ENCODE data around the gene RAB6D. TPM values are rescaled to one million over a fixed set of nuclear protein-coding genes. Genes with fewer than 3 reads are reported as not detected.
"Not testable (repeated sequence)": the region's sequence is repeated elsewhere in the genome, so short reads cannot be mapped to it uniquely, and the experiment has no call there.

The RAB6D gene
- total RNA-seq, 1 experiment from 2014 or later: not detected

DNA sequence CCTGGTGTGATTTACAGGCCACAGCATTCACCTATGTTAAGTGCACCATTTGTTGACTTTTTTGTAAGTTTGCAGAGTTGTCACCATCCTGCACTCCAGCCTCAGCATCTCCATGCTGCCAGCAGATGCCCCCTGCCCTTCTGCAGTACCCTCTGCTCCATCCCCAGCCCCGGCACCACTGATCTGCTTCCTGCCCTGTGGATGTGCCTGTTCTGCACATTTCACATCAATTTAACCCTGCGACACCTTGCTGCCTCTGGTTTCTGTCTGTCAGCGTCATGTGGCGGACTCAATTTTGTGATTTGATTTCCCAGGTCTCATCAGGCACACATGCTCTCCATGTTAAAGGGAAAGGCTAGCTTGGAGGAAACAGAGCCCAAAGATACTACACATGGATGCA lies 36.5 kb upstream of the RAB6D start:
- H3K27ac ChIP-seq (ENCODE audit: low read length); H3K9me3 ChIP-seq (ENCODE audit: low read length); H2AFZ ChIP-seq (ENCODE audit: low read length); H3K27me3 ChIP-seq (ENCODE audit: low read length); DNase-seq; H3K79me2 ChIP-seq (ENCODE audit: low read length); H4K20me1 ChIP-seq (ENCODE audit: insufficient read depth, low read depth, low read length); H3K9me2 ChIP-seq (replicated peaks; ENCODE audit: insufficient read depth, low read length); H3K4me2 ChIP-seq (ENCODE audit: low read depth, low read length, poor library complexity, severe bottlenecking); H3K4me1 ChIP-seq (ENCODE audit: low read length); H3K9ac ChIP-seq (ENCODE audit: low read length); H3K36me3 ChIP-seq (ENCODE audit: insufficient read depth, low read length); H3K4me3 ChIP-seq (ENCODE audit: low read length): not testable (repeated sequence)

DNA sequence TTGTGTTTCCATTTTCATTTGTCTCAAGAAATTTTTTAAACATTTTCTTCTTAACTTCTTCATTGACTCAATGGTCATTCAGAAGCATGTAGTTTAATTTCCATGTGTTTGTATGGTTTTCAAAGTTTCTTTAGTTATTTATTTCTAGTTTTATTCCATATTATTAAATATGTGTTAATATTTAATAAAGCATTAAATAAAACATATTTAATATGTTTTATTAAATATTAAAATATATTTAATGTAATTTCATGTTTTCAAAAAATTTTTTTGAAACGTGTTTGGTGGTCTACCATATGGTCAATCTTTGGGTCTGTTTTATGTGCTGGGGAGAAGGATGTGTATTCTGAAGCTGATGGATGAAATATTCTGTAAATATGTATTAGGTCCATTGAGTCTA lies 32.2 kb upstream of the RAB6D start:
- H3K4me3 ChIP-seq (ENCODE audit: low read length); DNase-seq; H3K27ac ChIP-seq (ENCODE audit: low read length); H3K9ac ChIP-seq (ENCODE audit: low read length); H3K9me2 ChIP-seq (replicated peaks; ENCODE audit: insufficient read depth, low read length); H3K9me3 ChIP-seq (ENCODE audit: low read length); H3K4me1 ChIP-seq (ENCODE audit: low read length); H4K20me1 ChIP-seq (ENCODE audit: insufficient read depth, low read depth, low read length); H2AFZ ChIP-seq (ENCODE audit: low read length); H3K4me2 ChIP-seq (ENCODE audit: low read depth, low read length, poor library complexity, severe bottlenecking); H3K27me3 ChIP-seq (ENCODE audit: low read length); H3K36me3 ChIP-seq (ENCODE audit: insufficient read depth, low read length); H3K79me2 ChIP-seq (ENCODE audit: low read length): not testable (repeated sequence)

DNA sequence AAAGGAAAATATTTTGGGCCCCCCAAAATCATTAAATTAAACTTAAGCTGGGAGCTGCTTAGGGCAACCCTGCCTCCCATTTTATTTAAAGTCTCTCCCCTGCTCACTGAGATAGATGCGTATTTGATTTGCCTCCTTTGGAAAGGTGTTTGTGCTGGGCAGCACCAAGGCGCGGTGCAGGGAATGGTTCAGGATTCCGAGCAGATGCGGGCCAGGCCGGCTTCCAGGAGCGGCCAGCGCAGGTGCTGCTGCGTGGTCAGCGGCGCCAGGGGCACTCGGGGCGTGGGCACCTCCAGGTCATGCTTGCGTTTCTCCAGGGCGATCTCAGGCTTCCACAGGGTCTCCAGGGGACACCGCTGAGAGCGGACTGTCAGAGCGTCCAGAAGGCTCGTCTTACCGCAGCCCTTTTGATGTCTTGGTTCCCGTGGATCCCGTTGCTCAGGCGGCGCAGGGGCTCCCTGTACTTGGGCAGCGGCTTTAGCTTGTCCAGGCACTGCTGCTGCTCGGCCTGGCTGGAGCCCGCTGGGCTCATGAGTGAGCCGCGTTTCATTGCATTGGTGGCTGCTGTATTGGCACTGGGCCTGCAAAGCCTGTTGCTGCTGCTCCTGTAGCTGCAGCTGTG lies 31.2 kb upstream of the RAB6D start:
- H3K4me3 ChIP-seq (ENCODE audit: low read length); H2AFZ ChIP-seq (ENCODE audit: low read length); H3K4me2 ChIP-seq (ENCODE audit: low read depth, low read length, poor library complexity, severe bottlenecking): not testable (repeated sequence)

DNA sequence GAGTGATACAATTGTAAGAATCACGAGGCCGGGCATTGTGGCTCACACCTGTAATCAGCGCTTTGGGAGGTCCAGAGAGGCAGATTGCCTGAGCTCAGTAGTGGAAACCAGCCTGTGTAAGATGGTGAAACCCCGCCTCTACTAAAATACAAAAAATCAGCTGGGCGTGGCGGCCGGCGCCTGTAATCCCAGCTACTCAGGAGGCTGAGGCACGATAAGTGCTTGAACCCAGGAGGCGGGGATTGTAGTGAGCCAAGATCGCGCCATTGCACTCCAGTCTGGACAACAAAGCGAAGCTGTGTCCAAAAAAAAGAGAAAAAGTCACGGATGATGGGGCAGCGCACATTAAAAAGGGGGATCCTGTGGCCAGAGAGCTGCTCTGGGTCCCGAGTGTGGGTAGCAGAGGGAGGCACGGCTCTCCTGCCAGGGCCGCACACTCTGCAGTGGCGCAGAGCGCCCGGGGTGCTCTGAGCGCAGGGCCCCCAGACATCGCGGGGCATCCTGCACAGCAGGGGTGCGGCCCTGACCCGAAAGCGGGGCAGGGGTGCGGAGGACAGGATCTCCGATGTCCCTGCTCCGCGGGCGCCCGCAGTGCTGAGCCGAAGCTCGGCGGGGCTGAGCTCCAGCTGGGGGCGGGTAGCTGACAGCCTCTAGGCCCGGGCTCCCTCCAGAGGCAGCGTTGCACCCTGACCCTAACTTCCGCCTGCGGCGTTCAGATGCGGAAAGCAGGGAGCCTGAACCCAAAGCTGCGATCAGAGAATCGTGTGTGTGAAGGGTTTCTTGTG lies 30.4 kb upstream of the RAB6D start:
- Histone ChIP-seq H3K36me3 (ENCODE audit: insufficient read depth, low read length) (no peaks in the 10 kb centered on the region), H3K27ac (ENCODE audit: low read length) (no peak overlapping the region), H2AFZ (ENCODE audit: low read length) (no peak overlapping the region), H3K4me2 (ENCODE audit: low read depth, low read length, poor library complexity, severe bottlenecking) (no peak overlapping the region), H3K4me3 (ENCODE audit: low read length) (no peak overlapping the region), H3K4me1 (ENCODE audit: low read length) (no peaks in the 10 kb centered on the region), H4K20me1 (ENCODE audit: insufficient read depth, low read depth, low read length) (no peaks in the 10 kb centered on the region), H3K9me3 (ENCODE audit: low read length) (no peaks in the 10 kb centered on the region), H3K27me3 (ENCODE audit: low read length) (no peaks in the 10 kb centered on the region), H3K9ac (ENCODE audit: low read length) (no peak overlapping the region), H3K79me2 (ENCODE audit: low read length) (no peaks in the 10 kb centered on the region), H3K9me2 (replicated peaks; ENCODE audit: insufficient read depth, low read length) (no peaks in the 10 kb centered on the region)
- no peak for DNase-seq

More for the DNA sequence above, 31.2 kb upstream of the RAB6D start:
- not testable (repeated sequence) for H3K9ac ChIP-seq (ENCODE audit: low read length); H3K9me2 ChIP-seq (replicated peaks; ENCODE audit: insufficient read depth, low read length); H3K36me3 ChIP-seq (ENCODE audit: insufficient read depth, low read length); H3K27ac ChIP-seq (ENCODE audit: low read length); H3K79me2 ChIP-seq (ENCODE audit: low read length); H3K27me3 ChIP-seq (ENCODE audit: low read length); H3K4me1 ChIP-seq (ENCODE audit: low read length); H3K9me3 ChIP-seq (ENCODE audit: low read length); H4K20me1 ChIP-seq (ENCODE audit: insufficient read depth, low read depth, low read length); DNase-seq

DNA sequence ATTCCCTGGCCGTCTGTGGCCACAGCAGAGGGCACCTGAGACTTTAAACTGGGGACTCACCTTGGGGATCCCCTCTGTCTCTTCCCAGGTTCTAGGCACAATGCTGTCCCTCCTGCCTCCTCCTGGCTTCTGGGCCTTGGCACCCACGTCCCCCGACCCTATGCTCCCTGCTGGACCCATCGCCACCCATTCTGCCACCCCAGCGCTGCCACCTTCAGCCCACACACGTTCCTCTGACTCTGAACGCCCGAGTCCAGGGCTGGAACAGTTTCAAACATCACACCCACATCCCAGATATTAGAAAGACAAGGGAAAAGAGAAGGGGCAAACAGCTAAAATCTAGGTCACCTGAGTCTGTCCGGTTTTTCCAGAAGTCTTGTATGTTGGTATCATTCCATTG lies 28.0 kb upstream of the RAB6D start:
- H3K27me3 ChIP-seq (ENCODE audit: low read length); H3K4me2 ChIP-seq (ENCODE audit: low read depth, low read length, poor library complexity, severe bottlenecking); H4K20me1 ChIP-seq (ENCODE audit: insufficient read depth, low read depth, low read length); H3K9me2 ChIP-seq (replicated peaks; ENCODE audit: insufficient read depth, low read length); H3K27ac ChIP-seq (ENCODE audit: low read length); H3K9me3 ChIP-seq (ENCODE audit: low read length); H2AFZ ChIP-seq (ENCODE audit: low read length); H3K79me2 ChIP-seq (ENCODE audit: low read length); H3K4me1 ChIP-seq (ENCODE audit: low read length); H3K9ac ChIP-seq (ENCODE audit: low read length); H3K36me3 ChIP-seq (ENCODE audit: insufficient read depth, low read length); DNase-seq; H3K4me3 ChIP-seq (ENCODE audit: low read length): not testable (repeated sequence)

DNA sequence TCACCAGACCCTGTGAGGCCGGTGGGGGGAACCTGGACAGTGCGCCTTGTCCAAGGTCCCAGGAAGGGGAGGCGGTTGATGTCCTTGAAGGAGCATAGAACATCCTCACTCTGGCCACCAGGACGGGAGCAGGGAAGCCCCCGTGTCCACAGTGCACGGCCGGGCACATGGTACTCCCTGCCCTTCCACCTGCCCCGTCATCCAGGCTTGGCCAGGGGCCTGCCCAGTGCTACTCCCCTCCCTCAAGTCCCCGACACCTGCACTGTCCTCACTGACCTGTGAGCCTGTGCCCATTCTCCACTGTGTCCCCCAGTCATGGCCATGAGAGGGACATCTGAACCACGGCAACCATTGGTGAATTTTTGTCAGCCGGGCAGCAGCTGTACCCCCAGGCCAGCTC lies 27.5 kb upstream of the RAB6D start:
- not testable (repeated sequence) for H3K36me3 ChIP-seq (ENCODE audit: insufficient read depth, low read length); H3K27ac ChIP-seq (ENCODE audit: low read length); H3K9me2 ChIP-seq (replicated peaks; ENCODE audit: insufficient read depth, low read length); H3K79me2 ChIP-seq (ENCODE audit: low read length); H4K20me1 ChIP-seq (ENCODE audit: insufficient read depth, low read depth, low read length); H3K4me3 ChIP-seq (ENCODE audit: low read length); H2AFZ ChIP-seq (ENCODE audit: low read length); DNase-seq; H3K9me3 ChIP-seq (ENCODE audit: low read length); H3K9ac ChIP-seq (ENCODE audit: low read length); H3K4me2 ChIP-seq (ENCODE audit: low read depth, low read length, poor library complexity, severe bottlenecking); H3K27me3 ChIP-seq (ENCODE audit: low read length); H3K4me1 ChIP-seq (ENCODE audit: low read length)

DNA sequence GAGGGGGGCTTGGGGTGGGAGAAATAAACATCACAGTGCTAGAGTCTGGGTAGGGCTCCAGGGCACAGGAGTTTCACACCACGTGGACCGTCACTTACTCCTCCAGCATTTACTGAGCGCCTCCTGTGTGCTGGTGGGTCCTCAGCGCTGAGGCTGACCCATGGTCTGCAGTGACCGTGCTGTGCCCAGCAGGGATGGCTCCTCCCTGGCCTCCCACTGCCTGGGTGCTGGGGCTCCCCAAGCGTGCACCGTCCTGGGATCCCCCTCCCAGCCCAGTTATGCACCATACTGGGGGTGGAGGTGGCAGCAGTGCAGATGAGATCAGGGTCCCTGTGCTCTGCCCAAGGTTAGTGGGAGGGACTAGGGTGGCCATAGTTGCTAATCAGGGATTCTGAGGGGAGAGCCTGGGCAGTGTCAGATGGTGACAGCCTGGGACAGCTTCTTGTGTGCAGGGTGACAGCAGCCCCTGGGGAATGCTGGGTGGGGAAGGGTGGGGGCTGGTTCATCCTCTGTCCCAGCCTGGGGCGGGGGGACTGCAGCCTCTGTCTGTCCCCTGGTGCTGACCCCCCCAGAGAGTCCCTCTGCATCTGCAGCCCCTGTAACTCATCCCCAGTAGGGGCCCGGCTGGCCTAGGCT lies 26.6 kb upstream of the RAB6D start:
- not testable (repeated sequence) for H3K4me2 ChIP-seq (ENCODE audit: low read depth, low read length, poor library complexity, severe bottlenecking); H3K4me1 ChIP-seq (ENCODE audit: low read length); H4K20me1 ChIP-seq (ENCODE audit: insufficient read depth, low read depth, low read length); H3K9me3 ChIP-seq (ENCODE audit: low read length); H3K79me2 ChIP-seq (ENCODE audit: low read length); H3K27ac ChIP-seq (ENCODE audit: low read length); H3K27me3 ChIP-seq (ENCODE audit: low read length); H3K36me3 ChIP-seq (ENCODE audit: insufficient read depth, low read length); H3K9me2 ChIP-seq (replicated peaks; ENCODE audit: insufficient read depth, low read length); H3K9ac ChIP-seq (ENCODE audit: low read length); H3K4me3 ChIP-seq (ENCODE audit: low read length); H2AFZ ChIP-seq (ENCODE audit: low read length); DNase-seq

DNA sequence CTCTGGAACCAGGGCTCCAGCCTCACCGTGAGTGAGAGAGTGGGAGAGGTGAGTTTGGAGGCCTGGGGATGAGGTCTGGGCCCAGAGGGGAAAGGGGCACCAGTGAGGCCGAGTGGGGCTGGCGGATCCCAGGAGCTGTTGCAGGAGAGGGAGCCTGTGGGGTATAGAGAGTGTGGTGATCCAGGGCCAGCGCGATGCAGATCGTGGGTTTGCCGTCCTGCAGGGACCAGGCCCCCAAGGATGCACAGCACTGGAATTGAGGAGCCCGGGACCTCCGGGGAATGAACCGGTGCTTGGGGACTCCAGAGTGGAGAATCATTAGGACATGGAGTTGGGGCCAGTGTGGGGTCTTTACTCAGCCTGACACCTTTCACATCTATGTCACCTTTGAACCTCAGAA lies 25.7 kb upstream of the RAB6D start:
- no peaks in the 10 kb centered on the region for H3K9me2 ChIP-seq (replicated peaks; ENCODE audit: insufficient read depth, low read length)
- H3K36me3 ChIP-seq (ENCODE audit: insufficient read depth, low read length): no peaks in the 10 kb centered on the region
- H3K4me1 ChIP-seq (ENCODE audit: low read length): no peaks in the 10 kb centered on the region
- H2AFZ ChIP-seq (ENCODE audit: low read length): no peak overlapping the region
- H3K79me2 ChIP-seq (ENCODE audit: low read length): no peaks in the 10 kb centered on the region
- H3K27me3 ChIP-seq (ENCODE audit: low read length): no peaks in the 10 kb centered on the region
- DNase-seq: no peak
- no peaks in the 10 kb centered on the region for H3K9me3 ChIP-seq (ENCODE audit: low read length)
- no peak overlapping the region for H3K27ac ChIP-seq (ENCODE audit: low read length)
- no peak overlapping the region for H3K4me3 ChIP-seq (ENCODE audit: low read length)
- no peaks in the 10 kb centered on the region for H4K20me1 ChIP-seq (ENCODE audit: insufficient read depth, low read depth, low read length)
- no peak overlapping the region for H3K9ac ChIP-seq (ENCODE audit: low read length)
- no peak overlapping the region for H3K4me2 ChIP-seq (ENCODE audit: low read depth, low read length, poor library complexity, severe bottlenecking)
